Right forelimb (tissue), 1 donor: ENCODE data around the gene SMYD4.
"Not testable (repeated sequence)": the region's sequence is repeated elsewhere in the genome, so short reads cannot be mapped to it uniquely, and the experiment has no call there.

ENCODE experiments used
- DNase-seq: peaks from one replicate; pipeline ENCODE4 v3.0.0-alpha.2; 2018

Gene SMYD4

DNA sequence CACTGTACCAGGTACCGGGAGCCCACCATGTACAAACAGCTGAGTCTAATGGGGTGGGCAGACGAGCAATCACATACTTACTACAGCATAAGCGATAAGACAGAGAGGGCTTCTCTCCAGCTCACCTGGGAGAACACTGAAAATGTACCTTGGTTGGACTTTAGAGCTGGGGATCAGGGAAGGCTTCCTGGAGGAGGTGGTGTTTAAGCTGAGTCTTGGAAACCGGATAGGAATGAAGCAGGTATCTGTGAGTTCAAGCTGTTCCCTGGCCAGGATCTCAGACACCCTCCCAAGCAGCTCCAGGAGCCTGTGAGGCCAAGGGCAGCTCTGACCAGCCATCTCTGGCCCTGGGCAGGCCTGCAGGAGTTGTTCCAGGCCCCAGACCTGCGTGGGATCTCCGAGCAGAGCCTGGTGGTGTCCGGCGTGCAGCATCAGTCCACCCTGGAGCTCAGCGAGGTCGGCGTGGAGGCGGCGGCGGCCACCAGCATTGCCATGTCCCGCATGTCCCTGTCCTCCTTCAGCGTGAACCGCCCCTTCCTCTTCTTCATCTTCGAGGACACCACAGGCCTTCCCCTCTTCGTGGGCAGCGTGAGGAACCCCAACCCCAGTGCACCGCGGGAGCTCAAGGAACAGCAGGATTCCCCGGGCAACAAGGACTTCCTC lies 75.8 kb downstream of the SMYD4 start:
- no peak for DNase-seq

DNA sequence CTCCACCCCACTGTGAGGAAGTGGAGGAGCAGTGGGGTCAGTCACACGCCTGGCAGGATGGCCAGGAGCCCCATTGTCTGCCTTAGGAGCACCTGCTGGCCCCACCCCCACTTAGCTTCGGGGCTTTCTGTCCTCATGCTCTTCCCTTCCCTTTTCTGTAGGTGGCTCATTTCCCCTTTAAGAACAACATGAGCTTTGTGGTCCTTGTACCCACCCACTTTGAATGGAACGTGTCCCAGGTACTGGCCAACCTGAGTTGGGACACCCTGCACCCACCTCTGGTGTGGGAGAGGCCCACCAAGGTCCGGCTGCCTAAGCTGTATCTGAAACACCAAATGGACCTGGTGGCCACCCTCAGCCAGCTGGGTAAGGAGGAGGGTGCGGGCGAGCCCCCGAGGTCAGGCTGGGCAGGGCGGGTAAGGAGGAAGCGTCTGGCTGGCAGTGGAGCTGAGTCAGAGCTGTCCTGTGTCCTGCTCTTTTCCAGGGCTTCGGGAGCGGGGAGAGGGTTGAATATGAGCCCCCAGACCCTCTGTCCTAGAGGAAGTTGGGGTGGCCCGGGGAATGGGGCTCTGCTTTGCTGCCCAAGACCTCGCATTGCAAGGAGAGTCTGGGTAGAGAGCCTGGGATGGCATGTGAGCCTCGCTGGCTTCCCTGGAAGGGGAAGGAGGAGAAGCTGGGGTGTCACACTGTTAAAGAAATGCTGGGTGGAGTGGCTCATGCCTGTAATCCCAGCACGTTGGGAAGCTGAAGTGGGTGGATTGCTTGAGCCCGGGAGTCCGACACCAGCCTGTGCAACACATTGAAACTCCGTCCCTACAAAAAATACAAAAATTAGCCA lies 77.1 kb downstream of the SMYD4 start:
- no peak for DNase-seq

- no peak for DNase-seq
Observed at GRCh38 chr17:1750628-1751027, 79.1 kb downstream of the SMYD4 start.

GRCh38 chr17:1746975-1747543 lies 82.6 kb downstream of the SMYD4 start:
- DNase-seq: no peak

DNA sequence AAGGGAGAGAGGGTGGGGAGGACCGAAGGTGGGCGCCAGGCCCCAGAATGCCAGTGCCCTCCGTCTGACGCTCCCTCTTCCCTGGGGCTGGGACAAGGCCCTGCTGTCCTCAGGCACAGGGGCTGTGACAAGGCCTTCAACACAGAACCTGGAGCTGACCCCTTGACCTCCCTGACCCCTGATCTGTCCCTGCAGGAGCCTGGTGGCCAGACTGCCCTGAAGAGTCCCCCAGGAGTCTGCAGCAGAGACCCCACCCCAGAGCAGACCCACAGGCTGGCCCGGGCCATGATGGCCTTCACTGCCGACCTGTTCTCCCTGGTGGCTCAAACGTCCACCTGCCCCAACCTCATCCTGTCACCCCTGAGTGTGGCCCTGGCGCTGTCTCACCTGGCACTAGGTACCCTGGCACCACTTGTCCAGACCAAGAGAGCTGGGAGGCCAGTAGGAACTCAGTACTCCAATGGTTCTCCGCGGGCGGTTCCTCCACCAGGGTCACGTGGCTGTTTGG lies 84.1 kb downstream of the SMYD4 start:
- no peak for DNase-seq

- DNase-seq: no peak
Observed at GRCh38 chr17:1744551-1745512, 84.9 kb downstream of the SMYD4 start.

DNA sequence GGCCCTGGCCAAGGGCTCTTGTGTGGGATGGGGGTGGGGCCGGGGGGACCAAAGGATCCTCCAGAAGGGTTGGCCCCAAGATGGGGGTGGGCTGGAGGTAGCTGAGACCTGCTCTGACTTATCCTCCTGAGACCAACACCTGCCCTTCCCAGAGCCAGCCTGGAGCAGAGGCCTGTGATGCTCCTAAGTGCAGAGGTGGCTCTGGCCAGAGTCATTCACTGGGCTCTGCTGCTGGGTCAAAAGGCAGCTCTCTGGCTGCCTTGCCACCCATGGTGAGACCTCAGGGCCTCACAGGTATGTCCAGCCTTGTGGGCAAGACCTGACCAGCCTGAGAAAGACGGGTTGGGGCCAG lies 86.6 kb downstream of the SMYD4 start:
- DNase-seq: no peak

- no peak for DNase-seq
Observed at GRCh38 chr17:1742371-1743087, 87.2 kb downstream of the SMYD4 start, which contains the start of gene SERPINF2. SERPINF2 (plus strand) TSS chr17:1742871; CDS start chr17:1744996, 2,125 bp downstream.

DNA sequence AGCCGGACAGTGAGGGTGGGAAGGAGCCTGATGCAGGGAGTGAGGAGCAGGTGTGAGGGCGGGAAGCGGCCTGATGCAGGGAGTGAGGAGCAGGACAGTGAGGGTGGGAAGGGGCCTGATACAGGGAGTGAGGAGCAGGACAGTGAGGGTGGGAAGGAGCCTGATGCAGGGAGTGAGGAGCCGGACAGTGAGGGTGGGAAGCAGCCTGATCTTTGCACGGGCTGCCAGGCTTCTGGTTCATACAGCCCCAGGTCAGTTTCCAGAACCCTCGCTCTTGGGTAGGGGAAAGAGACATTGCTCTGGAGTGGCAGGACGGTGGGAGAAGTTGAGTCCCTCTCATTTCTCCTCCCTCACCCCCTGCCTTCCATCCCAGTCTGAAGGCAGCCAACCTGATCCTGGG lies 87.8 kb downstream of the SMYD4 start:
- DNase-seq: not testable (repeated sequence)

GRCh38 chr17:1737531-1738291 lies 92.0 kb downstream of the SMYD4 start:
- DNase-seq: no peak

DNA sequence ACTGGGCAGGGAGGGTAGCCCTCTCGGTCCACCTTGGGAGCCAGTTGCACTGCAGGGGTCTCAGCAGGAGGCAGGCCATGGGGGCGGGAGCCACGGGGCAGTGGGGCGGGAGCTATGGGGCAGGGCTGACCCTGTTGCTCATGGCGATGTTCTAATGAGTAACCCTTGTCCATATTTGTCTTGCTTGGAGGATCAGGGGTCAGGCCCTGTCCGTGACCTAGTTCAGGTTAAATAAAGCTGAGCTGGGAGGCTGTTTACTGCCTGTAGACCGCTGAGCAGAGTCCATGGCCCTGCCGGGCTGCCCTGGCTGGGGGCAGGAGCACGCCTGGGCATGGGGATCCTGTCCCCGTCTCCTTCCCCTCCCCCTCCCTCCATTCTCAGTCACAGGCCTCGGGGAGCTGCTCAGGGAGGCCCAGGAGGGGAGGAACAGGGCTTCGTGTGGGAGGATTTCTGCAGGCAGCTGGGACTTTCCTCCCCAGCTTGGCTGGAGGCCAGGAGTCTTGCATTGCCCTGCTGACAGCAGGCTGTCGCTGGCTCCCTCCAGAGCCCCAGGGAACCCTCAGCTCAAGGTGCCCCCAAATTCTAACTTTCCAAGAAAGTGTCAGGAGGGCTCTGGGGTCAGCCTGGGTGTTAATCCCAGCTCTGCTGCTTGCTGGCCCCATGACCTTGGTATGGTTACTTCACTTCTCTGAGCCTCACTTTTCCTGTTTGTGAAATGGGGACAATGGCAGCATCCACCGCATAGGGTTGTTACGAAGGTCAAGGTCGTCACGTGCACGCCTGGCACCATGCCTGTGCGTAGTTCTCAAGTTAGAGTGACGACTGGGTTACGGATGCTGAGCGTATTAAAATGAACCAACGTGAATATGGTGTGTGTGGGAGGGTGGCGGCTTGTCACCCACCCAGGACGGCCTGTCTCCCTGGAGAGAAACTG lies 93.1 kb downstream of the SMYD4 start:
- DNase-seq: no peak

DNA sequence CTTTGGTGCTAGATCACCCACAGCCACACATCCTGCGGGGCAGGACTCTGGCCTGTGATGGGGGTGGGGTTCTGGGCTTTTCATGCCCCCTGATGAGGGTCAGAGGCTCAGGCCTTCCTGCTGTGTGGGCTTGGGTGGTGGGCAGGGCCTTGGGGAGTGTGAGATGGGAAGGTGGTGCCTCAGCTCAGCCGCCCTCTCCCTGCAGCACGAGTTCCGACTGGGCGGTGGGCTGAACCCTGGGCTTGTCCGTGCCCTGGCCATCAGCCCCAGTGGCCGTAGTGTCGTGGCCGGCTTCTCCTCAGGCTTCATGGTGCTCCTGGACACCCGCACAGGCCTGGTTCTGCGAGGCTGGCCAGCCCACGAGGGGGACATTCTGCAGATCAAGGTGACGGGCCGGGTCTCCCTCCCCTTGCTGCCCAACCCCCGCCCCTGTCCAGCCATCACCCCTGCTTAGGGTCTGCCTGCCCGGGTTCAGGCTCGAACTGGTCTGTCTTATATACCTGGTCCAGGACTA lies 93.8 kb downstream of the SMYD4 start:
- no peak for DNase-seq

DNA sequence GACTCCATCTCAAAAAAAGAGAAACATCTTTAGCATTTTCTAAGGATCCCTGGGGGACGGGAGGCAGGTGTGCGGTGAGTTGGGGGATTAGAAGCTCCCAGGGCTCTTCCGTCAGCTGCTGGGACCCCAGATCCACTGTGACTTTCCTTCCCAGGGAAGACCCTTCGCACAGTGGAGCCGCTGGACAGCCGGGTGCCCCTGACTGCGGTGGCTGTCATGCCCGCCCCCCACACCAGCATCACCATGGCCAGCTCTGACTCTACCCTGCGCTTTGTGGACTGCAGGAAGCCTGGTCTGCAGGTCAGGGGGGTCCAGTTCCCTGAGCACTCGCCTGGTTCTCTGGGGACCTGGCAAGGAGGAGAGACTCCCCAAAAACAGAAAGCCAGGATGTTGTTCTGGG lies 94.3 kb downstream of the SMYD4 start:
- DNase-seq: no peak

DNA sequence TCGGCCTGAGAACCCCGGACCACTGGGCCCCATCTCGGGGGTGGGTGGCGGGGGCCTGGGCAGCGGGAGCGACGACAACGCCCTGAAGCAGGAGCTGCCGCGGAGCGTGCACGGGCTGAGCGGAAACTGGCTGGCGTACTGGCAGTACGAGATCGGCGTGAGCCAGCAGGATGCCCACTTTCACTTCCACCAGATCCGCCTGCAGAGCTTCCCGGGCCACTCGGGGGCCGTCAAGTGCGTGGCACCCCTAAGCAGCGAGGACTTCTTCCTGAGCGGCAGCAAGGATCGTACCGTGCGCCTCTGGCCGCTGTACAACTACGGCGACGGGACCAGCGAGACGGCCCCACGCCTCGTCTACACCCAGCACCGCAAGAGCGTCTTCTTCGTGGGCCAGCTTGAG lies 95.9 kb downstream of the SMYD4 start:
- DNase-seq: no peak

- no peak for DNase-seq
Observed at GRCh38 chr17:1732833-1733321, 96.8 kb downstream of the SMYD4 start.

- no peak for DNase-seq
Observed at GRCh38 chr17:1732241-1732832, 97.4 kb downstream of the SMYD4 start.

GRCh38 chr17:1731194-1731506 lies 98.6 kb downstream of the SMYD4 start:
- no peak for DNase-seq

DNA sequence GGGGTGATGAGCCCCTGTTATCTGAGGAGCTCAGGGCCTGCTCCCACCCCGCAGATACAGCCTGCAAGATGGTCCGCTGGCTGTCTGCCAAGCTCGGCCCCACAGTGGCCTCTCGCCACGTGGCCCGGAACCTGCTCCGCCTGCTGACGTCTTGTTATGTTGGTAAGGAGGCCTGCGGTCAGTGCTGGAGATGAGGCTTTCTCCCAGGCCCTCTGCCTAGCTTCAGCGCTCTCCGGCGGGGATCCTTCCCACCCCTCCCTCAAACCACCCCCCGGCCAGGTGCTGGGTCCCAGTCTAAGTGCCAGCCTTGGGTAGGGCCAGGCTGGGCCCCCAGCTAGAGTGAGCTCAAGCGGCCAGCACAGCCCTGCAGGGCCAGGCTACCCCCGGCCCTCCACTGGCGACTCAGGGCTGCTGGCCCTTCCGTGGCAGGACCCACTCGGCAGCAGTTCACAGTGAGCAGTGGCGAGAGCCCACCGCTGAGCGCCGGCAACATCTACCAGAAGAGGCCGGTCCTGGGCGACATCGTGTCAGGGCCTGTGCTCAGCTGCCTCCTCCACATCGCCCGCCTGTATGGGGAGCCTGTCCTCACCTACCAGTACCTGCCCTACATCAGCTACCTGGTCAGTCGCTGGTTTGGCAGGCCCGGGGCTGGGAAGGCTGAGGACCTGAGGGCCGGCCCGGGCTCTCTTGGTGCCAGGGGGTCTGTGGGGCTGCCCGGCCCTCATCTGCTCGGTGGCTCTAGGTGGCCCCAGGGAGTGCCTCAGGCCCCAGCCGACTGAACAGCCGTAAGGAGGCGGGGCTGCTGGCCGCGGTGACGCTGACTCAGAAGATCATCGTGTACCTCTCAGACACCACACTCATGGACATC lies 99.1 kb downstream of the SMYD4 start:
- peak; percentile 70 for DNase-seq
